NCI-H1105 (cell line): ENCODE measurements around the gene ZBTB7C.
"Not testable (repeated sequence)": the region's sequence is repeated elsewhere in the genome, so short reads cannot be mapped to it uniquely, and the experiment has no call there.

ENCODE experiments used
- DNase-seq: peaks from one replicate; lab custom pipeline; 2025; lab: John Stamatoyannopoulos, UW

The ZBTB7C gene

GRCh38 chr18:48295586-48296311, 113.4 kb downstream of the ZBTB7C start:
- peak; percentile 83 for DNase-seq

GRCh38 chr18:48294899-48295585, 114.1 kb downstream of the ZBTB7C start:
- no peak for DNase-seq

- DNase-seq, result peak; percentile 99
Measured at GRCh38 chr18:48293954-48294898, 115.0 kb downstream of the ZBTB7C start.

- DNase-seq, result no peak
Measured at GRCh38 chr18:48292782-48293424, 116.3 kb downstream of the ZBTB7C start.

- DNase-seq, result no peak
Measured at GRCh38 chr18:48292229-48292628, 117.0 kb downstream of the ZBTB7C start.

GRCh38 chr18:48290162-48290926, 118.8 kb downstream of the ZBTB7C start:
- DNase-seq, result peak; percentile 87

GRCh38 chr18:48284743-48285142, 124.4 kb downstream of the ZBTB7C start:
- no peak for DNase-seq

- not testable (repeated sequence) for DNase-seq
Measured at GRCh38 chr18:48284011-48284410, 125.2 kb downstream of the ZBTB7C start.

GRCh38 chr18:48281460-48281859, 127.7 kb downstream of the ZBTB7C start:
- not testable (repeated sequence) for DNase-seq

- DNase-seq, result no peak
Measured at GRCh38 chr18:48279312-48279711, 129.9 kb downstream of the ZBTB7C start.

GRCh38 chr18:48278081-48278480, 131.1 kb downstream of the ZBTB7C start:
- DNase-seq, result no peak

- DNase-seq, result no peak
Measured at GRCh38 chr18:48274301-48274700, 134.9 kb downstream of the ZBTB7C start.

GRCh38 chr18:48270929-48271328, 138.3 kb downstream of the ZBTB7C start:
- no peak for DNase-seq

- no peak for DNase-seq
Measured at GRCh38 chr18:48265328-48265727, 143.9 kb downstream of the ZBTB7C start.

- DNase-seq, result no peak
Measured at GRCh38 chr18:48263914-48264902, 145.0 kb downstream of the ZBTB7C start.

GRCh38 chr18:48263192-48263853, 145.9 kb downstream of the ZBTB7C start:
- DNase-seq, result no peak

- no peak for DNase-seq
Measured at GRCh38 chr18:48260237-48260636, 148.9 kb downstream of the ZBTB7C start.

- DNase-seq, result no peak
Measured at GRCh38 chr18:48256848-48257247, 152.3 kb downstream of the ZBTB7C start.

GRCh38 chr18:48254077-48254602, 155.0 kb downstream of the ZBTB7C start:
- no peak for DNase-seq
